H9 (cell line): ENCODE measurements around the gene SEC22A. TPM values are rescaled to one million over a fixed set of nuclear protein-coding genes. Genes with fewer than 3 reads are reported as not detected.

ENCODE experiments used
- DNase-seq: peaks from one replicate; pipeline ENCODE4 v3.0.0-alpha.2; 2017
- H2AFZ ChIP-seq: one replicate; pipeline ENCODE4 v1.6.1; 2013; ENCODE audit warnings: mild to moderate bottlenecking, low read length, control low read depth, moderate library complexity
- H2AK5ac ChIP-seq: 2 replicates; pipeline ENCODE4 v1.6.1; 2013; ENCODE audit warnings: low read length, control low read depth, mixed read lengths; ENCODE audit not compliant: insufficient read length
- H2BK120ac ChIP-seq: one replicate; pipeline ENCODE4 v1.6.1; 2013; ENCODE audit warnings: low read depth, mild to moderate bottlenecking, low read length, control low read depth, inconsistent platforms; ENCODE audit not compliant: poor library complexity, severe bottlenecking
- H2BK12ac ChIP-seq: 2 replicates; pipeline ENCODE4 v1.6.1; 2013; ENCODE audit warnings: low read length, control low read depth, mixed read lengths, low read depth; ENCODE audit not compliant: insufficient read length
- H2BK15ac ChIP-seq: 2 replicates; pipeline ENCODE4 v1.6.1; 2013; ENCODE audit warnings: low read depth, low read length, control low read depth
- H2BK20ac ChIP-seq: one replicate; pipeline ENCODE4 v1.6.1; 2013; ENCODE audit warnings: low read depth, mild to moderate bottlenecking, low read length, control low read depth, inconsistent platforms; ENCODE audit not compliant: poor library complexity, severe bottlenecking
- H2BK5ac ChIP-seq: 2 replicates; pipeline ENCODE4 v1.6.1; 2013; ENCODE audit warnings: low read length, control low read depth, mixed read lengths; ENCODE audit not compliant: insufficient read length
- H3K14ac ChIP-seq: 2 replicates; pipeline ENCODE4 v1.6.1; 2013; ENCODE audit warnings: low read length, control low read depth; ENCODE audit not compliant: insufficient read depth
- H3K18ac ChIP-seq: 2 replicates; pipeline ENCODE4 v1.6.1; 2013; ENCODE audit warnings: low read depth, mild to moderate bottlenecking, mixed read lengths, low read length, control low read depth; ENCODE audit not compliant: insufficient read length
- H3K23ac ChIP-seq: 2 replicates; pipeline ENCODE4 v1.6.1; 2013; ENCODE audit warnings: low read length, control low read depth, mixed read lengths, low read depth; ENCODE audit not compliant: insufficient read length
- H3K23me2 ChIP-seq: 2 replicates; pipeline ENCODE4 v1.6.1; 2013; ENCODE audit warnings: low read depth, mild to moderate bottlenecking, mixed read lengths, low read length, control low read depth; ENCODE audit not compliant: insufficient read length, poor library complexity, severe bottlenecking
- H3K27ac ChIP-seq: 2 replicates; pipeline ENCODE4 v1.5.1; 2013; ENCODE audit warnings: low read length, control low read depth, mixed read lengths, low read depth; ENCODE audit not compliant: insufficient read length
- H3K27me3 ChIP-seq: 2 replicates; pipeline ENCODE4 v1.6.1; 2013; ENCODE audit warnings: low read length, control low read depth, inconsistent platforms; ENCODE audit not compliant: insufficient read depth
- H3K4ac ChIP-seq: 2 replicates; pipeline ENCODE4 v1.6.1; 2013; ENCODE audit warnings: low read depth, mild to moderate bottlenecking, control low read depth, inconsistent platforms, low read length, moderate library complexity
- H3K4me1 ChIP-seq: 2 replicates; pipeline ENCODE4 v1.6.1; 2013; ENCODE audit warnings: low read length, control low read depth, inconsistent platforms; ENCODE audit not compliant: insufficient read depth
- H3K4me2 ChIP-seq: 2 replicates; pipeline ENCODE4 v1.6.1; 2013; ENCODE audit warnings: low read length, control low read depth, mixed read lengths; ENCODE audit not compliant: insufficient read length, insufficient read depth
- H3K56ac ChIP-seq: 2 replicates; pipeline ENCODE4 v1.6.1; 2013; ENCODE audit warnings: low read depth, mild to moderate bottlenecking, mixed read lengths, low read length, control low read depth; ENCODE audit not compliant: insufficient read length
- H3K79me1 ChIP-seq: 2 replicates; pipeline ENCODE4 v1.6.1; 2013; ENCODE audit warnings: low read depth, mild to moderate bottlenecking, moderate library complexity, low read length, control low read depth, inconsistent platforms; ENCODE audit not compliant: insufficient read depth, poor library complexity, severe bottlenecking
- H3K79me2 ChIP-seq: 2 replicates; pipeline ENCODE4 v1.6.1; 2013; ENCODE audit warnings: low read length, control low read depth, inconsistent platforms; ENCODE audit not compliant: insufficient read depth
- H3K9ac ChIP-seq: 2 replicates; pipeline ENCODE4 v1.6.1; 2013; ENCODE audit warnings: low read length, control low read depth, mixed read lengths; ENCODE audit not compliant: insufficient read length; ENCODE audit errors: extremely low read depth
- H3K9me3 ChIP-seq: one replicate; pipeline ENCODE4 v1.6.1; 2013; ENCODE audit warnings: low read depth, low read length, inconsistent platforms; ENCODE audit not compliant: control insufficient read depth
- H3T11ph ChIP-seq: one replicate; pipeline ENCODE4 v1.6.1; 2013; ENCODE audit warnings: mild to moderate bottlenecking, low read length, control low read depth, inconsistent platforms
- H4K20me1 ChIP-seq: one replicate; pipeline ENCODE4 v1.6.1; 2013; ENCODE audit not compliant: control insufficient read depth, insufficient read length, insufficient read depth
- H4K5ac ChIP-seq: 2 replicates; pipeline ENCODE4 v1.6.1; 2013; ENCODE audit warnings: low read depth, mild to moderate bottlenecking, mixed read lengths, low read length, control low read depth; ENCODE audit not compliant: insufficient read length
- H4K8ac ChIP-seq: replicated peaks from 2 replicates; pipeline ENCODE4 v1.6.1; 2013; ENCODE audit warnings: low read length, control low read depth, mixed read lengths, low read depth; ENCODE audit not compliant: insufficient read length
- H4K91ac ChIP-seq: 2 replicates; pipeline ENCODE4 v1.6.1; 2013; ENCODE audit warnings: low read depth, mild to moderate bottlenecking, moderate library complexity, mixed read lengths, low read length, control low read depth; ENCODE audit not compliant: insufficient read length
- H3K27ac Mint-ChIP-seq, 3 experiments: 2 replicates in 2 of 3; 3 replicates in 1 of 3; pipeline ENCODE4 v1.8.0; 2020 to 2021; ENCODE audit warnings: mixed read lengths in 3 of 3, mild to moderate bottlenecking in 1 of 3, moderate library complexity in 1 of 3
- H3K27me3 Mint-ChIP-seq: 2 replicates; pipeline ENCODE4 v1.8.0; 2021; ENCODE audit warnings: low read depth, mild to moderate bottlenecking, moderate library complexity, mixed read lengths
- H3K36me3 Mint-ChIP-seq, 3 experiments: 2 replicates in 2 of 3; 3 replicates in 1 of 3; pipeline ENCODE4 v1.8.0; 2020 to 2021; ENCODE audit warnings: low read depth in 3 of 3, mixed read lengths in 3 of 3; ENCODE audit not compliant: insufficient read depth in 1 of 3
- H3K4me1 Mint-ChIP-seq, 2 experiments: 2 replicates each; pipeline ENCODE4 v1.8.0; 2020; ENCODE audit warnings: mixed read lengths in 2 of 2
- H3K4me3 Mint-ChIP-seq, 2 experiments: 2 replicates in 1 of 2; 3 replicates in 1 of 2; pipeline ENCODE4 v1.8.0; 2020 to 2021; ENCODE audit warnings: mild to moderate bottlenecking in 2 of 2, mixed read lengths in 2 of 2, moderate library complexity in 1 of 2
- H3K9me3 Mint-ChIP-seq, 2 experiments: 2 replicates in 1 of 2; 3 replicates in 1 of 2; pipeline ENCODE4 v1.8.0; 2020; ENCODE audit warnings: mild to moderate bottlenecking in 2 of 2, mixed read lengths in 2 of 2, moderate library complexity in 1 of 2
- WGBS: extraction: QIAGEN DNeasy Blood & Tissue Kit; methylation state at CpG from one replicate; pipeline ENCODE4 v1.1.7; 2013; ENCODE audit warnings: missing lambda C conversion rate, low lambda C conversion rate, mixed read lengths; ENCODE audit not compliant: insufficient read length; ENCODE audit errors: extremely low coverage; 5-methylcytosine and 5-hydroxymethylcytosine counted together
- total RNA-seq: library from RNA; stranded (reverse); gene quantifications from 2 replicates; pipeline ENCODE4 v1.2.1, GENCODE V29; 2021
- TF ChIP-seq, protein P1 (sequence below): fragments of 200-600 bp; sonication (generic); conservative IDR thresholded peaks from 3 replicates; pipeline ENCODE4 v1.8.0; 2021; ENCODE audit warnings: antibody characterized with exemption, mild to moderate bottlenecking

SEC22A gene
- total RNA-seq, 1 experiment from 2014 or later = 9.9 TPM

DNA sequence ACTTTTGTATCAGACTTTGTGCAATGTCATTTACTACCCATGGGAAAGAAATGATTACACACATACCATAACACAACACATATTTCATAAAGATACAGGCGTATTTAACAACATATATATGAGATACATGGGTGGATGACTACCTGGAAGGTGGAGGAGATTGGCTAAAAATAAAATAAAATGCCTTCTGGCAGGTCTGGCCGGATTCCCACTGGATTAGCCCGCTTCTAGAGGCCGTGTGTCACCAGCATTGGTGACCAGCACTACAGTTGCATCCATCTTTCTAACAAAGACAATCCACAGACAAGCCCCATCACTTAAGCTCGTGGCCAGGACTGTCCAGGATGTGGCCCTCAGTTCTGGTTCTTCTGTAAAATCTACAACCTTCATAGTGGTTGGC lies 21.0 kb upstream of the SEC22A start:
- Mint-ChIP-seq H3K9me3 (no peaks in the 10 kb centered on the region), H3K36me3 (no peaks in the 10 kb centered on the region), H3K4me3 (no peak overlapping the region), H3K27ac (no peak overlapping the region), H3K27me3 (no peaks in the 10 kb centered on the region), H3K4me1 (no peaks in the 10 kb centered on the region)
- Histone ChIP-seq H3K4me2 (no peak overlapping the region), H3K4me1 (no peaks in the 10 kb centered on the region), H4K91ac (no peak overlapping the region), H2AFZ (no peak overlapping the region), H2BK20ac (no peak overlapping the region), H3K14ac (no peak overlapping the region), H3T11ph (no peak overlapping the region), H2BK120ac (no peak overlapping the region), H3K18ac (no peak overlapping the region), H3K27me3 (no peaks in the 10 kb centered on the region), H3K23me2 (no peaks in the 10 kb centered on the region), H3K27ac (no peak overlapping the region), H2BK12ac (no peak overlapping the region), H3K79me1 (no peaks in the 10 kb centered on the region), H4K5ac (no peak overlapping the region), H4K20me1 (no peaks in the 10 kb centered on the region), H3K9me3 (no peaks in the 10 kb centered on the region), H3K9ac (no peak overlapping the region), H2BK15ac (no peak overlapping the region), H2BK5ac (no peak overlapping the region), H3K56ac (no peak overlapping the region), H2AK5ac (no peak overlapping the region), H4K8ac (no peak overlapping the region), H3K79me2 (no peaks in the 10 kb centered on the region), H3K23ac (no peak overlapping the region), H3K4ac (no peak overlapping the region)
- no peak for DNase-seq
- TF ChIP-seq, protein P1, sequence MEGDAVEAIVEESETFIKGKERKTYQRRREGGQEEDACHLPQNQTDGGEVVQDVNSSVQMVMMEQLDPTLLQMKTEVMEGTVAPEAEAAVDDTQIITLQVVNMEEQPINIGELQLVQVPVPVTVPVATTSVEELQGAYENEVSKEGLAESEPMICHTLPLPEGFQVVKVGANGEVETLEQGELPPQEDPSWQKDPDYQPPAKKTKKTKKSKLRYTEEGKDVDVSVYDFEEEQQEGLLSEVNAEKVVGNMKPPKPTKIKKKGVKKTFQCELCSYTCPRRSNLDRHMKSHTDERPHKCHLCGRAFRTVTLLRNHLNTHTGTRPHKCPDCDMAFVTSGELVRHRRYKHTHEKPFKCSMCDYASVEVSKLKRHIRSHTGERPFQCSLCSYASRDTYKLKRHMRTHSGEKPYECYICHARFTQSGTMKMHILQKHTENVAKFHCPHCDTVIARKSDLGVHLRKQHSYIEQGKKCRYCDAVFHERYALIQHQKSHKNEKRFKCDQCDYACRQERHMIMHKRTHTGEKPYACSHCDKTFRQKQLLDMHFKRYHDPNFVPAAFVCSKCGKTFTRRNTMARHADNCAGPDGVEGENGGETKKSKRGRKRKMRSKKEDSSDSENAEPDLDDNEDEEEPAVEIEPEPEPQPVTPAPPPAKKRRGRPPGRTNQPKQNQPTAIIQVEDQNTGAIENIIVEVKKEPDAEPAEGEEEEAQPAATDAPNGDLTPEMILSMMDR = no peak
- no CpG with 5 or more reads among the region's 5 CpGs for WGBS
